K562 (cell line): ENCODE data around the gene LPIN2. TPM values are rescaled to one million over a fixed set of nuclear protein-coding genes. Genes with fewer than 3 reads are reported as not detected.

Source experiments
- EHMT2 ChIP-seq: fragments of 450-650 bp; IDR thresholded peaks from 2 replicates; pipeline ENCODE4 v1.6.1; 2018; ENCODE audit warnings: antibody characterized with exemption
- FOSL1 ChIP-seq: fragments of 200-800 bp; sonication (Bioruptor generic); conservative IDR thresholded peaks from 2 replicates; pipeline ENCODE4 v1.6.1; 2016; ENCODE audit warnings: missing genetic modification characterization, missing compliant biosample characterization
- HIVEP1 ChIP-seq: fragments of 250-450 bp; sonication (Bioruptor Pico); IDR thresholded peaks from 2 replicates; pipeline ENCODE4 v1.4.0; 2020; ENCODE audit warnings: mild to moderate bottlenecking
- polyA plus RNA-seq, 8 experiments: library from polyadenylated mRNA; depleted of rRNA in 4 of 8; stranded (reverse) in 5 of 8; unstranded in 3 of 8; fragments of >200 nt; fragmentation: Nextera tagmentation in 2 of 8; fragmentation: Illumina TruSeq in 1 of 8; extraction: Ambion mirVana in 2 of 8; extraction: Trizol in 1 of 8; gene quantifications; 2 replicates each; pipeline versions ENCODE4 v1.2.1 to v1.2.3, GENCODE V29; 2011 to 2014; ENCODE audit warnings: inconsistent platforms in 1 of 8, missing spikeins in 1 of 8
- total RNA-seq, 7 experiments: library from RNA; depleted of rRNA in 6 of 7; stranded (reverse); fragments of >200 nt in 6 of 7; fragmentation: Illumina TruSeq in 2 of 7; extraction: Trizol in 2 of 7; gene quantifications; 2 replicates each; pipeline versions ENCODE4 v1.2.1 to v1.2.3, GENCODE V29; 2011 to 2021; ENCODE audit warnings: low replicate concordance in 1 of 7
- TF ChIP-seq, protein P1 (sequence below): IDR thresholded peaks from 2 replicates; pipeline ENCODE4 v1.6.1; 2016; ENCODE audit warnings: missing genetic modification characterization, missing compliant biosample characterization
- TF ChIP-seq, protein P2 (sequence below): fragments of 200-600 bp; sonication (generic); IDR thresholded peaks from one replicate; pipeline ENCODE4 v1.6.1; 2012; ENCODE audit warnings: mild to moderate bottlenecking, low read depth, low read length, inconsistent platforms

LPIN2 gene
- total and polyA plus RNA-seq, 9 of the 15 experiments (the other 6 are each of a cell fraction or from before 2014, with no cell fraction given): 5.2 to 34.8 (median 24.6) TPM

DNA sequence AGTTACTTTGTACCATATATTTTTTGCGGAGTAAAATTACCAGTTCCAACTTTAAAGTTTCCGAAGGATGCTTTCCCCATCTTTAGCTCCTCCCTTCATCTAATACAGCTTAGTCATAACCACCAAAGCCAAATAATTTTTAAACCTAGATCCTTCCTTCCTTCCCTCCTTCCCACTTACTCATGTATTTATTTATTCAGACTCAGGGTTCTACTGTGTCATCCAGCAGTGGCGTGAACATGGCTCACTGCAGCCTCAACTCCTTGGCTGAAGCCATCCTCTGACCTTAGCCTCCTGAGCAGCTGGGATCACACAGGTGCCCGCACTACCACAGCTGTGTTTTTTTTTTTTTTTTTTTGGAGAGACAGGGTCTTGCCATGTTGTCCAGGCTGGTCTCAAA lies 4.4 kb downstream of the LPIN2 start (continued):
- TF ChIP-seq HIVEP1 (CRISPR knock-in tag) (no peak), EHMT2 (no peak), FOSL1 (no peak)
- TF ChIP-seq, protein P1, sequence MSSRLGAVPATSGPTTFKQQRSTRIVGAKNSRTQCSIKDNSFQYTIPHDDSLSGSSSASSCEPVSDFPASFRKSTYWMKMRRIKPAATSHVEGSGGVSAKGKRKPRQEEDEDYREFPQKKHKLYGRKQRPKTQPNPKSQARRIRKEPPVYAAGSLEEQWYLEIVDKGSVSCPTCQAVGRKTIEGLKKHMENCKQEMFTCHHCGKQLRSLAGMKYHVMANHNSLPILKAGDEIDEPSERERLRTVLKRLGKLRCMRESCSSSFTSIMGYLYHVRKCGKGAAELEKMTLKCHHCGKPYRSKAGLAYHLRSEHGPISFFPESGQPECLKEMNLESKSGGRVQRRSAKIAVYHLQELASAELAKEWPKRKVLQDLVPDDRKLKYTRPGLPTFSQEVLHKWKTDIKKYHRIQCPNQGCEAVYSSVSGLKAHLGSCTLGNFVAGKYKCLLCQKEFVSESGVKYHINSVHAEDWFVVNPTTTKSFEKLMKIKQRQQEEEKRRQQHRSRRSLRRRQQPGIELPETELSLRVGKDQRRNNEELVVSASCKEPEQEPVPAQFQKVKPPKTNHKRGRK (tag): no peak
- TF ChIP-seq, protein P2, sequence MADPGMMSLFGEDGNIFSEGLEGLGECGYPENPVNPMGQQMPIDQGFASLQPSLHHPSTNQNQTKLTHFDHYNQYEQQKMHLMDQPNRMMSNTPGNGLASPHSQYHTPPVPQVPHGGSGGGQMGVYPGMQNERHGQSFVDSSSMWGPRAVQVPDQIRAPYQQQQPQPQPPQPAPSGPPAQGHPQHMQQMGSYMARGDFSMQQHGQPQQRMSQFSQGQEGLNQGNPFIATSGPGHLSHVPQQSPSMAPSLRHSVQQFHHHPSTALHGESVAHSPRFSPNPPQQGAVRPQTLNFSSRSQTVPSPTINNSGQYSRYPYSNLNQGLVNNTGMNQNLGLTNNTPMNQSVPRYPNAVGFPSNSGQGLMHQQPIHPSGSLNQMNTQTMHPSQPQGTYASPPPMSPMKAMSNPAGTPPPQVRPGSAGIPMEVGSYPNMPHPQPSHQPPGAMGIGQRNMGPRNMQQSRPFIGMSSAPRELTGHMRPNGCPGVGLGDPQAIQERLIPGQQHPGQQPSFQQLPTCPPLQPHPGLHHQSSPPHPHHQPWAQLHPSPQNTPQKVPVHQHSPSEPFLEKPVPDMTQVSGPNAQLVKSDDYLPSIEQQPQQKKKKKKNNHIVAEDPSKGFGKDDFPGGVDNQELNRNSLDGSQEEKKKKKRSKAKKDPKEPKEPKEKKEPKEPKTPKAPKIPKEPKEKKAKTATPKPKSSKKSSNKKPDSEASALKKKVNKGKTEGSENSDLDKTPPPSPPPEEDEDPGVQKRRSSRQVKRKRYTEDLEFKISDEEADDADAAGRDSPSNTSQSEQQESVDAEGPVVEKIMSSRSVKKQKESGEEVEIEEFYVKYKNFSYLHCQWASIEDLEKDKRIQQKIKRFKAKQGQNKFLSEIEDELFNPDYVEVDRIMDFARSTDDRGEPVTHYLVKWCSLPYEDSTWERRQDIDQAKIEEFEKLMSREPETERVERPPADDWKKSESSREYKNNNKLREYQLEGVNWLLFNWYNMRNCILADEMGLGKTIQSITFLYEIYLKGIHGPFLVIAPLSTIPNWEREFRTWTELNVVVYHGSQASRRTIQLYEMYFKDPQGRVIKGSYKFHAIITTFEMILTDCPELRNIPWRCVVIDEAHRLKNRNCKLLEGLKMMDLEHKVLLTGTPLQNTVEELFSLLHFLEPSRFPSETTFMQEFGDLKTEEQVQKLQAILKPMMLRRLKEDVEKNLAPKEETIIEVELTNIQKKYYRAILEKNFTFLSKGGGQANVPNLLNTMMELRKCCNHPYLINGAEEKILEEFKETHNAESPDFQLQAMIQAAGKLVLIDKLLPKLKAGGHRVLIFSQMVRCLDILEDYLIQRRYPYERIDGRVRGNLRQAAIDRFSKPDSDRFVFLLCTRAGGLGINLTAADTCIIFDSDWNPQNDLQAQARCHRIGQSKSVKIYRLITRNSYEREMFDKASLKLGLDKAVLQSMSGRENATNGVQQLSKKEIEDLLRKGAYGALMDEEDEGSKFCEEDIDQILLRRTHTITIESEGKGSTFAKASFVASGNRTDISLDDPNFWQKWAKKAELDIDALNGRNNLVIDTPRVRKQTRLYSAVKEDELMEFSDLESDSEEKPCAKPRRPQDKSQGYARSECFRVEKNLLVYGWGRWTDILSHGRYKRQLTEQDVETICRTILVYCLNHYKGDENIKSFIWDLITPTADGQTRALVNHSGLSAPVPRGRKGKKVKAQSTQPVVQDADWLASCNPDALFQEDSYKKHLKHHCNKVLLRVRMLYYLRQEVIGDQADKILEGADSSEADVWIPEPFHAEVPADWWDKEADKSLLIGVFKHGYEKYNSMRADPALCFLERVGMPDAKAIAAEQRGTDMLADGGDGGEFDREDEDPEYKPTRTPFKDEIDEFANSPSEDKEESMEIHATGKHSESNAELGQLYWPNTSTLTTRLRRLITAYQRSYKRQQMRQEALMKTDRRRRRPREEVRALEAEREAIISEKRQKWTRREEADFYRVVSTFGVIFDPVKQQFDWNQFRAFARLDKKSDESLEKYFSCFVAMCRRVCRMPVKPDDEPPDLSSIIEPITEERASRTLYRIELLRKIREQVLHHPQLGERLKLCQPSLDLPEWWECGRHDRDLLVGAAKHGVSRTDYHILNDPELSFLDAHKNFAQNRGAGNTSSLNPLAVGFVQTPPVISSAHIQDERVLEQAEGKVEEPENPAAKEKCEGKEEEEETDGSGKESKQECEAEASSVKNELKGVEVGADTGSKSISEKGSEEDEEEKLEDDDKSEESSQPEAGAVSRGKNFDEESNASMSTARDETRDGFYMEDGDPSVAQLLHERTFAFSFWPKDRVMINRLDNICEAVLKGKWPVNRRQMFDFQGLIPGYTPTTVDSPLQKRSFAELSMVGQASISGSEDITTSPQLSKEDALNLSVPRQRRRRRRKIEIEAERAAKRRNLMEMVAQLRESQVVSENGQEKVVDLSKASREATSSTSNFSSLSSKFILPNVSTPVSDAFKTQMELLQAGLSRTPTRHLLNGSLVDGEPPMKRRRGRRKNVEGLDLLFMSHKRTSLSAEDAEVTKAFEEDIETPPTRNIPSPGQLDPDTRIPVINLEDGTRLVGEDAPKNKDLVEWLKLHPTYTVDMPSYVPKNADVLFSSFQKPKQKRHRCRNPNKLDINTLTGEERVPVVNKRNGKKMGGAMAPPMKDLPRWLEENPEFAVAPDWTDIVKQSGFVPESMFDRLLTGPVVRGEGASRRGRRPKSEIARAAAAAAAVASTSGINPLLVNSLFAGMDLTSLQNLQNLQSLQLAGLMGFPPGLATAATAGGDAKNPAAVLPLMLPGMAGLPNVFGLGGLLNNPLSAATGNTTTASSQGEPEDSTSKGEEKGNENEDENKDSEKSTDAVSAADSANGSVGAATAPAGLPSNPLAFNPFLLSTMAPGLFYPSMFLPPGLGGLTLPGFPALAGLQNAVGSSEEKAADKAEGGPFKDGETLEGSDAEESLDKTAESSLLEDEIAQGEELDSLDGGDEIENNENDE: no peak
